Measurements from ENCODE around the gene LRP1.

DNA sequence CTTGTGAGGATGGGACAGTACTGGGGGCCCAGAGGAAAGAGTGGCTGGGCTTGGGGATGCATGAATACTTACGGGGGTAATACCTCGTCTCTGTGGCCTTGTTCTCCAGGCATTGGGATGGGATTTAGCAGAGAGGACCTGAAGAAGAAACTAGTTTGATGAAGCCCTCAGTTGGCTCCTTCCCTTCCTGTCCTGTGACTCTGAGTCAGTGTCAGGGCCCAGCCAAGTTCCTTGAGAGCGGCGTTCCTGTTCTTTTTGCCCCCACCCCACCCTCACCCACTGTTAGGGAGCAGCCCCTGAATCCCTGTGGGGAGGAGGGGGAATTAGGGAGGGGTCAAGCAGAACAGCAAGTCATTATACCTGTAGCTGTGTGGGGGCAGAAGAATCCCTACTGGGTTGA lies 24.4 kb downstream of the LRP1 start:
- TF ChIP-seq SIN3A (IDR thresholded peaks at IDR 0.05; ENCODE audit: borderline replicate concordance, insufficient read depth, low read length) (no peak), TAF1 (IDR thresholded peaks at IDR 0.05; ENCODE audit: borderline replicate concordance, insufficient read depth, low read length) (no peak), REST (IDR thresholded peaks at IDR 0.05; ENCODE audit: insufficient read depth in 1 of 2, low read depth in 2 of 2, low read length in 2 of 2) (no peak), POLR2AphosphoS5 (IDR thresholded peaks at IDR 0.05; ENCODE audit: low read depth, low read length) (no peak)

Measured in PFSK-1 (cell line).